Smooth muscle cell (in vitro differentiated cells): ENCODE data around the gene ADRM1. TPM values are rescaled to one million over a fixed set of nuclear protein-coding genes. Genes with fewer than 3 reads are reported as not detected.
A peak's percentile ranks its signal among the peaks of the same experiment; 100 is the strongest.

Experiments
- DNase-seq: peaks from one replicate; lab custom pipeline; 2025; ENCODE audit not compliant: unreplicated experiment; lab: John Stamatoyannopoulos, UW
- H2AFZ ChIP-seq: fragments of 200-600 bp; sonication (generic); 2 replicates; pipeline ENCODE4 v1.6.0; 2016; ENCODE audit warnings: antibody characterized with exemption, low read depth, mild to moderate bottlenecking
- H3F3A ChIP-seq: fragments of 200-600 bp; sonication (generic); 2 replicates; pipeline ENCODE4 v1.6.0; 2017; ENCODE audit warnings: antibody characterized with exemption, low read depth
- H3K27ac ChIP-seq: fragments of 200-600 bp; sonication (generic); 2 replicates; pipeline ENCODE4 v1.5.1; 2016; ENCODE audit warnings: low read depth, mild to moderate bottlenecking
- H3K27me3 ChIP-seq: fragments of 200-600 bp; sonication (generic); 2 replicates; pipeline ENCODE4 v1.6.1; 2016; ENCODE audit warnings: low read depth, mild to moderate bottlenecking
- H3K36me3 ChIP-seq: fragments of 200-600 bp; sonication (generic); 2 replicates; pipeline ENCODE4 v1.5.1; 2016; ENCODE audit warnings: low read depth
- H3K4me1 ChIP-seq: fragments of 200-600 bp; sonication (generic); 2 replicates; pipeline ENCODE4 v1.5.1; 2016; ENCODE audit warnings: low read depth
- H3K4me2 ChIP-seq: fragments of 200-600 bp; sonication (generic); 2 replicates; pipeline ENCODE4 v1.6.0; 2016; ENCODE audit warnings: mild to moderate bottlenecking
- H3K4me3 ChIP-seq: fragments of 200-600 bp; sonication (generic); 2 replicates; pipeline ENCODE4 v1.5.1; 2016; ENCODE audit warnings: mild to moderate bottlenecking
- H3K79me2 ChIP-seq: fragments of 200-600 bp; sonication (generic); 2 replicates; pipeline ENCODE4 v1.6.0; 2016; ENCODE audit warnings: low read depth, mild to moderate bottlenecking
- H3K9ac ChIP-seq: fragments of 200-600 bp; sonication (generic); 2 replicates; pipeline ENCODE4 v1.6.0; 2016; ENCODE audit warnings: low read depth
- H3K9me3 ChIP-seq: fragments of 200-600 bp; sonication (generic); replicated peaks from 2 replicates; pipeline ENCODE4 v1.5.1; 2016; ENCODE audit warnings: low read depth
- H4K20me1 ChIP-seq: fragments of 200-600 bp; sonication (generic); 2 replicates; pipeline ENCODE4 v1.6.0; 2016; ENCODE audit warnings: low read depth
- CTCF ChIP-seq: fragments of 200-600 bp; sonication (generic); IDR thresholded peaks from 2 replicates; pipeline ENCODE4 v1.5.1; 2017; ENCODE audit warnings: borderline replicate concordance, mild to moderate bottlenecking, antibody characterized with exemption; ENCODE audit not compliant: insufficient read depth, poor library complexity, severe bottlenecking
- whole genome bisulfite sequencing: methylation state at CpG from one replicate; pipeline ENCODE4 v1.1.7; 2016; ENCODE audit warnings: low lambda C conversion rate; 5-methylcytosine and 5-hydroxymethylcytosine counted together
- polyA plus RNA-seq: library from polyadenylated mRNA; unstranded; fragments of >200 nt; fragmentation: Nextera tagmentation; extraction: Ambion mirVana; gene quantifications from 2 replicates; pipeline ENCODE4 v1.2.1, GENCODE V29; 2016
- total RNA-seq: library from RNA; depleted of rRNA; stranded (reverse); fragments of >200 nt; gene quantifications from 2 replicates; pipeline ENCODE4 v1.2.3, GENCODE V29; 2014

Gene ADRM1
- total and polyA plus RNA-seq, 2 experiments from 2014 or later, result 101 to 121 TPM

DNA sequence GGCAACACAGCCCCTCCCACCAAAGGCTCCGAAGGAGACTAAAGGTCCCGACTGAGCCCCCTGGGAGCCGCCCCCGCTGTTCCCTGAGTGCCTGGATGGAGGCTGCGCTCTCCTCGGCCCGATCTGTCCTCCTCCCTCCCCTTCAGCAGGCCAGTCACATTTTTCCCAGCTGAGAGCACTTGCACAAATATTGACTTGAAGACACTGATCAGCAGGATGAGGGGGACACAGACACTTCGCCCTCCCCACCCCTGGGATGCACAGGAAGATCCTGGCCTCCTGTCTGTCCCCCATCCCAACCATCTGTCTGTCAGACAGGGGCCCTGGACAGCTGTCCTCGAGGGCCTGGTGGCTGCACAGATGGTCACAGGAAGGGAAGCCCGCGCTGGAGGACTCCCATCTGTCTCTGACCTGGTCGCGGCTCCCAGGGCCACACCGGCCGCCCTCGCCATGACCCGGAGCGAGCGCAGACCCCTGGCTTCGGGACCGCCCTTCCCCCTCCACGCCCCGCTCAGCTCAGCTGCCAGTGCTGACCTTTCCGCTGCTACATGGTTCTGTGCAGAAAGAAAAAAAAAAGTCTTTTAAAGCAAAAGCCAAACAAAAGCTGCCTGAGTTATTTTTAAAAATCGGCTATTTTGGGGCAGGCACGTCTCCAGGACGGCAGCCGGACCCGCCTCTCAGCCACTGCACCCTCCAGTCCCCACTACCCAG lies 53.2 kb downstream of the ADRM1 start:
- H3K4me2 ChIP-seq, result peak overlapping the region; percentile 71
- H3K36me3 ChIP-seq, result no peaks in the 10 kb centered on the region
- TF ChIP-seq CTCF, result no peak
- peaks cover 17% of the 10 kb centered on the region for H3K79me2 ChIP-seq
- no peaks in the 10 kb centered on the region for H3K27me3 ChIP-seq
- no peaks in the 10 kb centered on the region for H3K9me3 ChIP-seq
- H3F3A ChIP-seq, result no peaks in the 10 kb centered on the region
- peak overlapping the region; percentile 48 for H3K9ac ChIP-seq
- H3K27ac ChIP-seq, result peak overlapping the region; percentile 42
- H4K20me1 ChIP-seq, result peaks cover 23% of the 10 kb centered on the region
- DNase-seq, result no peak
- no peak overlapping the region for H3K4me3 ChIP-seq
- peaks cover 22% of the 10 kb centered on the region for H3K4me1 ChIP-seq
- WGBS, result 64% methylated on average over 29 of the region's 29 CpGs
- H2AFZ ChIP-seq, result no peak overlapping the region

GRCh38 chr20:62356589-62357186 lies 53.9 kb downstream of the ADRM1 start:
- DNase-seq, result no peak
- H3F3A ChIP-seq, result no peaks in the 10 kb centered on the region
- no peak overlapping the region for H3K4me2 ChIP-seq
- no peak overlapping the region for H2AFZ ChIP-seq
- no peak for TF ChIP-seq CTCF
- H3K36me3 ChIP-seq, result no peaks in the 10 kb centered on the region
- H3K4me1 ChIP-seq, result peaks cover 28% of the 10 kb centered on the region
- peaks cover 30% of the 10 kb centered on the region for H4K20me1 ChIP-seq
- no peaks in the 10 kb centered on the region for H3K9me3 ChIP-seq
- H3K27ac ChIP-seq, result no peak overlapping the region
- H3K4me3 ChIP-seq, result no peak overlapping the region
- peaks cover 17% of the 10 kb centered on the region for H3K79me2 ChIP-seq
- H3K9ac ChIP-seq, result no peak overlapping the region
- H3K27me3 ChIP-seq, result no peaks in the 10 kb centered on the region
- WGBS, result 86% methylated on average over 17 of the region's 17 CpGs

GRCh38 chr20:62357187-62357667 lies 54.4 kb downstream of the ADRM1 start:
- Histone ChIP-seq H3K27ac (no peak overlapping the region), H3K4me2 (no peak overlapping the region), H4K20me1 (peaks cover 35% of the 10 kb centered on the region), H3K4me1 (peaks cover 34% of the 10 kb centered on the region), H2AFZ (no peak overlapping the region), H3K27me3 (no peaks in the 10 kb centered on the region), H3K9ac (no peak overlapping the region), H3K9me3 (no peaks in the 10 kb centered on the region), H3K36me3 (no peaks in the 10 kb centered on the region), H3K4me3 (no peak overlapping the region), H3K79me2 (peaks cover 17% of the 10 kb centered on the region), H3F3A (no peaks in the 10 kb centered on the region)
- TF ChIP-seq CTCF, result no peak
- 86% methylated on average over 21 of the region's 25 CpGs for WGBS
- no peak for DNase-seq
